Measurements from ENCODE around the gene GABARAP.

GABARAP gene

DNA sequence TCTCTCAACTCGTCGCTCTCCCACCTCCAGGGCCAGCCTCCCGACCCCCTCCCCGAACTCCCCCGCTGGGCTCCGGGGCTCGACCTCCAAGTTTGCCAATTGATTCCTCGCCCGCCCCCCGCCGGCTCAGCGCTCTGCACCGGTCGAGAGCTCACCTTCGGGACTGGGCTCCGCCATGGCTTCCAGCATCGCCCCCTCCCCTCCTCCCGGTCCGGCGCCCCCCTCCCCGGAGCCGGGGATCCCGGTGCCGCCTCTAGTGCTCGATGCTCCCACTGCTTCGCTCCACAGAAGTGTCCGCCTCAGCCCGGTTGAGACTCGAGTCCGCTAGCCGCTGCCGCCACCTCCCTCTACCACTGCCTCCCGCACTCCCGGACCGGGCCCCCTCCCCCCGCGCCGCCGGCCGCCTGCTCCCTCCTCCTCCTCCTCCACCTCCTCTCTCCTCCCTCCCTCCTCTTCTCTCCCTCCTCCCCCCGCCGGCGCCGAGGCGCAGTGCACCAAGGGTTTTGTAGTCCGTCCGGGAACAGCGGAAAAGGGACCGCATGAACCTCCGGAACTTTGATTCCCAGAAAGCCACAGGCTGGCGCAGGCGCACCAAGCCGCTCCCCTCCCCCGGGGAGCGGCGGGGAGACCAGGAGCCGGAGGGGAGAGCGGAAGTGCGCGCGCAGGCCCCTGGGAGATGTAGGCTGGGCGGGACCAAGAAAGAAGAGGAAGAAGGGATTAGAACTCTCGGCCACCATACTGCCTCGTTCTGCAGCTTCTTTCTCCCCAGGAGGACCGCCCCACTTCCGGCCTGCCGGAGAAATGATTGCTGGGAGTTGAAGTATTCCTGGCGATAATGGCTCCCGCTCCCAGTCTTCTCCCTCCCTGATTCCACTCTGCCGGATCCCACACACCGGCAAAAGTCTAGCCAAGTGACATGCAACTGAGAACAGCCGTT lies 2.9 kb downstream of the GABARAP start, which contains the start of gene PHF23:
Gene PHF23, minus strand, starts transcription at position 367 of the 937 bp plus-strand sequence. Its CDS starts 178 bp downstream, at position 189.
- no peaks in the 10 kb centered on the region for H3K9me3 ChIP-seq (ENCODE audit: control insufficient read depth, low read length)
- H3K36me3 ChIP-seq (ENCODE audit: control insufficient read depth, insufficient read depth, low read length): peaks cover 23% of the 10 kb centered on the region
- WGBS, 2 experiments: 0 to 1% methylated on average over 72 of the region's 72 CpGs
- H3K27ac ChIP-seq (ENCODE audit: insufficient read depth, low read depth, low read length, poor library complexity, severe bottlenecking): peak within 1 kb of the TSS; percentile 52
- H3K27me3 ChIP-seq (ENCODE audit: control insufficient read depth, insufficient read depth, low read length, poor library complexity, severe bottlenecking): no peaks in the 10 kb centered on the region
- H3K4me3 ChIP-seq (ENCODE audit: insufficient read depth, low read depth, low read length): peak within 1 kb of the TSS; percentile 70
- H3K4me1 ChIP-seq (ENCODE audit: control insufficient read depth, insufficient read depth, low read length): peaks cover 15% of the 10 kb centered on the region

DNA sequence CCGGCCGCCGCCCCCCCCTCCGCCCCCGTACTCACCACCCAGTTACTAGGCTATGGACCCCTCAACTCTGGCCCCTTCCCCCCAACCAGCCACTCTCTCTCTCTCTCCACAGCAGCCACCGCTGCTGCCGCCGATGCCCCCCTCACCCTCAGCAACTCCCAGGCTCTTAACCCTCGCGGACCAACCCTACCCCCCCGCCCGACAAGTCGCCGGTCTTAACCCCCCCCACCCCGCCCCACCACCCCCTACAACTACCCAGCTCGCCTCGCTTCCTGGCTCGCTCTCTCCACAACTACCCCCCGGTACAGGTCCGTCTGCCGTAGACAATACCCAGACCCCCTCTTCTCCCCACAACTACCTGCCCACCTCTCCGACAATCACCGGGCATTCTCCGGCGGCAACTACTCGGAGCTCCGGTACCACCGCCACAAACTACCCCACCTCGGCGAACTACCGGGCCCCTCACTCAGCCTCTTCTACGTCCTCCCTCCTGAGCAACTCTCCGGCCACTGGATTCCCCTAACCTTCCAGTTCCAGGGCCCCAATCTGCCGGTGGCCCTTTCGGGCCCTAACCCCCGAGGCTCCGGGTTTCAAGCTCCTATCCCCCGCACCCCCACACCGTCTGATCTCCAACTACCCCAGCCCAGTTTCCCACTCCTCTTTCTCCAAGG lies 3.7 kb downstream of the GABARAP start:
- Histone ChIP-seq H3K4me1 (ENCODE audit: control insufficient read depth, insufficient read depth, low read length) (peaks cover 15% of the 10 kb centered on the region), H3K9me3 (ENCODE audit: control insufficient read depth, low read length) (no peaks in the 10 kb centered on the region), H3K27ac (ENCODE audit: insufficient read depth, low read depth, low read length, poor library complexity, severe bottlenecking) (peak overlapping the region; percentile 52), H3K4me3 (ENCODE audit: insufficient read depth, low read depth, low read length) (peak overlapping the region; percentile 70), H3K36me3 (ENCODE audit: control insufficient read depth, insufficient read depth, low read length) (peaks cover 22% of the 10 kb centered on the region), H3K27me3 (ENCODE audit: control insufficient read depth, insufficient read depth, low read length, poor library complexity, severe bottlenecking) (no peaks in the 10 kb centered on the region)
- WGBS, 2 experiments: 0% methylated on average over 27 to 32 of the region's 39 CpGs

DNA sequence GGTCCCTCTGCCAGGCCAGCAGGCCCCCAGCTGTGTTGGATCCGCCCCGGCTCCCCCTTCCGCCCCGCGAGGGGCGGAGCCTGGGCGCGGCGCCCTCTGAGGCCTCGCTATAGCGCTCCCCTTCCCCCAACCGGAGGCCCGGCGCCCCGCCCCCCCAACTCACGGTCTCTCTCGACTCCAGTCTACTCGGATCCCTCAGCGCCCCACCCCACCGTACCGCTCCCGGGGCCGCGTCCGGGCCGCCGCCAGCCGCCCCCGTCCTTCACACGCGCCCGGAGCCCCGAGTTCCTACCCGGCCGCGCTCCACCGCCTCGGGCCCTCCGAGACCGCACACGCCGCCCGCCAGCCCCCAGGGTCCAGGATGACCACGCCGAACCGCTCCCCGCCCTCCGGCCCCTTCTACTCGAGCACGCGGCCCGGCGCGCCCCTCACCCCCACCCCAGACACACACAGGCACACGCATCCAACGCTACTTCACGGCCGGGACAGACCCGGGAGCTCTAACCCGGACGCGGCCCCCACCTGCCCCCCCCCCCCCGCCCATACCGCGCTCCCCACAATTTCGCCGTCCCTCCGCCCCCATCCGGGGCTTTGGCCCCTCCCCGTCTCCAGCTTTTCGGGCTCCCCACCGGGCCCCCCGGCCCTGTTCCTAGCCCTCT lies 4.4 kb downstream of the GABARAP start:
- H3K36me3 ChIP-seq (ENCODE audit: control insufficient read depth, insufficient read depth, low read length): peaks cover 22% of the 10 kb centered on the region
- peaks cover 15% of the 10 kb centered on the region for H3K4me1 ChIP-seq (ENCODE audit: control insufficient read depth, insufficient read depth, low read length)
- H3K27ac ChIP-seq (ENCODE audit: insufficient read depth, low read depth, low read length, poor library complexity, severe bottlenecking): peak overlapping the region; percentile 85
- no peaks in the 10 kb centered on the region for H3K9me3 ChIP-seq (ENCODE audit: control insufficient read depth, low read length)
- WGBS, 2 experiments: 0% methylated on average over 69 to 73 of the region's 73 CpGs
- no peaks in the 10 kb centered on the region for H3K27me3 ChIP-seq (ENCODE audit: control insufficient read depth, insufficient read depth, low read length, poor library complexity, severe bottlenecking)
- peak overlapping the region; percentile 70 for H3K4me3 ChIP-seq (ENCODE audit: insufficient read depth, low read depth, low read length)

- Histone ChIP-seq H3K4me1 (ENCODE audit: control insufficient read depth, insufficient read depth, low read length) (peaks cover 17% of the 10 kb centered on the region), H3K9me3 (ENCODE audit: control insufficient read depth, low read length) (no peaks in the 10 kb centered on the region), H3K27ac (ENCODE audit: insufficient read depth, low read depth, low read length, poor library complexity, severe bottlenecking) (peak overlapping the region; percentile 85), H3K36me3 (ENCODE audit: control insufficient read depth, insufficient read depth, low read length) (peaks cover 22% of the 10 kb centered on the region), H3K4me3 (ENCODE audit: insufficient read depth, low read depth, low read length) (peak overlapping the region; percentile 70), H3K27me3 (ENCODE audit: control insufficient read depth, insufficient read depth, low read length, poor library complexity, severe bottlenecking) (no peaks in the 10 kb centered on the region)
- 51 to 55% methylated on average over 6 of the region's 6 CpGs for WGBS, 2 experiments
Measured at GRCh38 chr17:7237266-7237760, 4.9 kb downstream of the GABARAP start.

DNA sequence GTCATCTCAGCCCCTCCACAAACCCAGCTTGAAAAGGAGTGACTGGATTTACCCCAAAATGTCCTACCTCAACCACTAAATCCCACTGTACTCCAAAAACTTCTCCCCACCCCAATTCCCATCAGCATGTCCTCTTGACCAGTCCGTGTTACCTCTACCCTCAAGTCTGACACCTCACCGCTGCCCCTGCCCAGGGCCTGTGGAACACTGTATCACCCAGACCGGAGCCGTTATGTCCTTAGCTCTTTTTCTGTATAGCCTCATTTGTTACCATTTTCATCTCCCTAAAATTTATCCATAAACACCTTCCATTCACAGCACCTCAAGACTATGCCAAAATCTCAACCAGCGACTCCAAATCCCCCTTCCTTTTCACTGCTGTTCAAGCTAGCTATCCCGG lies 5.4 kb downstream of the GABARAP start:
- no peaks in the 10 kb centered on the region for H3K27me3 ChIP-seq (ENCODE audit: control insufficient read depth, insufficient read depth, low read length, poor library complexity, severe bottlenecking)
- peak overlapping the region; percentile 70 for H3K4me3 ChIP-seq (ENCODE audit: insufficient read depth, low read depth, low read length)
- H3K4me1 ChIP-seq (ENCODE audit: control insufficient read depth, insufficient read depth, low read length): peaks cover 22% of the 10 kb centered on the region
- H3K27ac ChIP-seq (ENCODE audit: insufficient read depth, low read depth, low read length, poor library complexity, severe bottlenecking): no peak overlapping the region
- H3K36me3 ChIP-seq (ENCODE audit: control insufficient read depth, insufficient read depth, low read length): peaks cover 22% of the 10 kb centered on the region
- WGBS, 2 experiments: 92 to 93% methylated on average over 6 of the region's 6 CpGs
- H3K9me3 ChIP-seq (ENCODE audit: control insufficient read depth, low read length): no peaks in the 10 kb centered on the region

- H3K4me1 ChIP-seq (ENCODE audit: control insufficient read depth, insufficient read depth, low read length): peaks cover 21% of the 10 kb centered on the region
- no peaks in the 10 kb centered on the region for H3K9me3 ChIP-seq (ENCODE audit: control insufficient read depth, low read length)
- 92% methylated on average over 22 of the region's 22 CpGs for WGBS, 2 experiments
- H3K4me3 ChIP-seq (ENCODE audit: insufficient read depth, low read depth, low read length): no peak overlapping the region
- no peaks in the 10 kb centered on the region for H3K27me3 ChIP-seq (ENCODE audit: control insufficient read depth, insufficient read depth, low read length, poor library complexity, severe bottlenecking)
- no peak overlapping the region for H3K27ac ChIP-seq (ENCODE audit: insufficient read depth, low read depth, low read length, poor library complexity, severe bottlenecking)
- peaks cover 22% of the 10 kb centered on the region for H3K36me3 ChIP-seq (ENCODE audit: control insufficient read depth, insufficient read depth, low read length)
Measured at GRCh38 chr17:7235693-7236665, 6.3 kb downstream of the GABARAP start.

DNA sequence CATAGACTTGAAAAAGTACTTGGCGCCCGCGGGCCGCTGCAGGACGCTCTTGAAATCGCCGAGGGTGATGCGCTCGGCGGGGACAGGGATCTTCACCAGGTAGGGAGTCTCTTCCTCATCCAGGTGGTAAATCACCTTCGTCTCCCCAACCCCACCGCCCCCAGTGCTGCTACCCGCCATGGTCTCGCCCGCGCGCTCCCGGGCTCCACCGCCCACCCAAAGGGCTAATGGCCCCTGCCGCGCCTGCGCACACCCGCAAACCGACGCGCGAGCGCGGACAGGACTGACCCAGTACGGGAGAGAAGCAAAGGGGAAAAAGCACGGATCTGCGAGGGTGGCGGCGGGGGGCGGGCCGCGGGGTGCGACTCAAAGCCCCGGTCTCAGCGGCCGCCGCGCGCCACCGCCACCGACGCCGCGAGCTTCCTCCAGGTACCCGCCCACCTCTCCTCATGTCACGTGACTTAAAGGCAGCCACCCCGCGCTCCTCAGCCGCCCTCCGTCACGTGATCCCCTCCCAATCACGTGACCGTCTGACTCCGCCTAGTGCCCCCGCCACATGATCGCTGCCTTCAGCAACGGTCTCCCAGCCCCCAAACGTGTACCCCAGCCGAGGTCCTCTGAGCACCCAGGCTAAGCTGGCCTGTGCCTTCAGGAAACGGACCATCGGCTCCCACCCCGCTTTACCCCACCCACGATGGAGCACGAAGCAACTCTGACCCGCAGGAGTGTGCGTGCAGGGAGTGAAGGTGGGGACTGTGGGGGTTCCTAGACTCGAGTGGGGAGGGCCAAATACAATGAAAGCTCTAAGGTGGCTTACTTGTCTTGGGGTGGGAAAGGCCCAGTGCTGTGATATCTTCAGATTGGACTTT lies 7.9 kb downstream of the GABARAP start, which contains the start of gene DVL2:
Gene DVL2, minus strand, starts transcription at position 435 of the 869 bp plus-strand sequence. Its CDS starts 255 bp downstream, at position 180.
- no peaks in the 10 kb centered on the region for H3K9me3 ChIP-seq (ENCODE audit: control insufficient read depth, low read length)
- peaks cover 28% of the 10 kb centered on the region for H3K36me3 ChIP-seq (ENCODE audit: control insufficient read depth, insufficient read depth, low read length)
- peaks cover 19% of the 10 kb centered on the region for H3K4me1 ChIP-seq (ENCODE audit: control insufficient read depth, insufficient read depth, low read length)
- H3K27me3 ChIP-seq (ENCODE audit: control insufficient read depth, insufficient read depth, low read length, poor library complexity, severe bottlenecking): no peaks in the 10 kb centered on the region
- WGBS, 2 experiments: 2 to 3% methylated on average over 72 of the region's 72 CpGs
- peak within 1 kb of the TSS; percentile 95 for H3K4me3 ChIP-seq (ENCODE audit: insufficient read depth, low read depth, low read length)
- H3K27ac ChIP-seq (ENCODE audit: insufficient read depth, low read depth, low read length, poor library complexity, severe bottlenecking): peak within 1 kb of the TSS; percentile 88

DNA sequence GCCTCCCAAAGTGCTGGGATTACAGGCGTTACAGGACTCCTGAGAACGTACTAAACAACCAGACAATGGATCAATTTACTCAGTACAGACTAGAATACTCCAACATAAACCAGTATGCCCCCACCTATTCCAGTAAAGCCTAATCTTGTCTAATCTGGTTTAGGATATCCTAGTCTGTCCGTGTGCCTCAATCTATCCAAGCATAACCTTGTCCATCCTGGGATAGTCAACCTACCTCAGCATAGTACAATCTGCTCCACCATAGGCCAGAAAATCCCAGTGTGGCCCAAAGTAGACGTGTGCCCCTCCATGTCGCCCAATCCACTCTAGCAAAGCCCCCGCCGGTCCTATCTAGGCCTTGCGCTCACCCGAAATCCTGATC lies 8.6 kb downstream of the GABARAP start:
- WGBS, 2 experiments: 1 to 2% methylated on average over 9 of the region's 9 CpGs
- Histone ChIP-seq H3K27ac (ENCODE audit: insufficient read depth, low read depth, low read length, poor library complexity, severe bottlenecking) (peak overlapping the region; percentile 88), H3K27me3 (ENCODE audit: control insufficient read depth, insufficient read depth, low read length, poor library complexity, severe bottlenecking) (no peaks in the 10 kb centered on the region), H3K36me3 (ENCODE audit: control insufficient read depth, insufficient read depth, low read length) (peaks cover 34% of the 10 kb centered on the region), H3K9me3 (ENCODE audit: control insufficient read depth, low read length) (no peaks in the 10 kb centered on the region), H3K4me1 (ENCODE audit: control insufficient read depth, insufficient read depth, low read length) (peaks cover 19% of the 10 kb centered on the region), H3K4me3 (ENCODE audit: insufficient read depth, low read depth, low read length) (peak overlapping the region; percentile 95)

Measured in ectodermal cell (in vitro differentiated cells).